AG04450 (cell line): ENCODE data around the gene SESN2. TPM values are rescaled to one million over a fixed set of nuclear protein-coding genes. Genes with fewer than 3 reads are reported as not detected.

Experiments
- CTCF ChIA-PET: fragments of 300-600, 350-600 bp; formaldehyde crosslinking; extraction: SDS; loops from one replicate; lab custom pipeline; 2022; ENCODE audit warnings: antibody characterized with exemption, inconsistent platforms; lab: Charles Lee
- POLR2A ChIA-PET: fragments of 350-600 bp; formaldehyde crosslinking; extraction: SDS; loops from one replicate; lab custom pipeline; 2021; ENCODE audit warnings: antibody characterized with exemption, inconsistent platforms; lab: Yijun Ruan, JAX
- DNase-seq: peaks from one replicate; pipeline ENCODE4 v3.0.0-alpha.2; 2011; ENCODE audit warnings: low read depth, low spot score
- H3K27ac ChIP-seq: one replicate; pipeline ENCODE4 v1.5.1; 2012; ENCODE audit warnings: low read depth, low read length, control low read depth
- H3K27me3 ChIP-seq: one replicate; pipeline ENCODE4 v1.6.0; 2012; ENCODE audit warnings: low read length; ENCODE audit not compliant: control insufficient read depth, insufficient read depth
- H3K4me3 ChIP-seq: 2 replicates; pipeline ENCODE4 v1.5.1; 2011; ENCODE audit warnings: mild to moderate bottlenecking, low read depth, low read length, control low read depth
- H3K9me3 ChIP-seq: 2 replicates; pipeline ENCODE4 v1.5.1; 2012; ENCODE audit warnings: low read length; ENCODE audit not compliant: control insufficient read depth, insufficient read depth
- polyA plus RNA-seq: library from polyadenylated mRNA; depleted of rRNA; stranded (reverse); fragments of >200 nt; gene quantifications from 2 replicates; pipeline ENCODE4 v1.2.3, GENCODE V29; 2011
- TF ChIP-seq, protein P1 (sequence below): IDR thresholded peaks from 2 replicates; pipeline ENCODE4 v1.5.1; 2011; ENCODE audit warnings: low read depth, low read length, control low read depth, inconsistent platforms

The SESN2 gene
- polyA plus RNA-seq, 1 experiment: 27.5 TPM

DNA sequence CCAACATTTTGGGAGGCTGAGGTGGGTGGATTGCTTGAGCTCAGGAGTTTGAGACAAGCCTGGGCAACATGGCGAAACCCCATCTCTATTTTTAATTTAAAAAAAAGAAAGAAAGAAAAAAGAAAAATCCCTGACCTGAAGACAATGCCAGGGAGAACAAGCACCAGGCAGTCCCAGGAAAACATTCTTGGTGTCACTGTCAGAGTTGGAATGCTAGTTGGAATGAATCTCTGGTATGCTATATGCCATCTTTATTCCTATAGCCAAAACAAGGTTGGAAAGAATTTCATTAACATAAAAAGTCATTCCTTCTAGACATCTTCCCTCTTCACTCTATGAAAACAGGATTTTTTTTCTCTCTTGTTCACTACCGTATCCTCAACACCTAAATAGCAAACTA lies 29.3 kb upstream of the SESN2 start:
- no peaks in the 10 kb centered on the region for H3K27me3 ChIP-seq
- TF ChIP-seq, protein P1, sequence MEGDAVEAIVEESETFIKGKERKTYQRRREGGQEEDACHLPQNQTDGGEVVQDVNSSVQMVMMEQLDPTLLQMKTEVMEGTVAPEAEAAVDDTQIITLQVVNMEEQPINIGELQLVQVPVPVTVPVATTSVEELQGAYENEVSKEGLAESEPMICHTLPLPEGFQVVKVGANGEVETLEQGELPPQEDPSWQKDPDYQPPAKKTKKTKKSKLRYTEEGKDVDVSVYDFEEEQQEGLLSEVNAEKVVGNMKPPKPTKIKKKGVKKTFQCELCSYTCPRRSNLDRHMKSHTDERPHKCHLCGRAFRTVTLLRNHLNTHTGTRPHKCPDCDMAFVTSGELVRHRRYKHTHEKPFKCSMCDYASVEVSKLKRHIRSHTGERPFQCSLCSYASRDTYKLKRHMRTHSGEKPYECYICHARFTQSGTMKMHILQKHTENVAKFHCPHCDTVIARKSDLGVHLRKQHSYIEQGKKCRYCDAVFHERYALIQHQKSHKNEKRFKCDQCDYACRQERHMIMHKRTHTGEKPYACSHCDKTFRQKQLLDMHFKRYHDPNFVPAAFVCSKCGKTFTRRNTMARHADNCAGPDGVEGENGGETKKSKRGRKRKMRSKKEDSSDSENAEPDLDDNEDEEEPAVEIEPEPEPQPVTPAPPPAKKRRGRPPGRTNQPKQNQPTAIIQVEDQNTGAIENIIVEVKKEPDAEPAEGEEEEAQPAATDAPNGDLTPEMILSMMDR: no peak
- H3K27ac ChIP-seq: no peak overlapping the region
- H3K4me3 ChIP-seq: no peak overlapping the region
- H3K9me3 ChIP-seq: no peaks in the 10 kb centered on the region; the same call in 1 of the 2 replicates
- ChIA-PET CTCF (no interaction called here), POLR2A (no interaction called here)
- no peak for DNase-seq

DNA sequence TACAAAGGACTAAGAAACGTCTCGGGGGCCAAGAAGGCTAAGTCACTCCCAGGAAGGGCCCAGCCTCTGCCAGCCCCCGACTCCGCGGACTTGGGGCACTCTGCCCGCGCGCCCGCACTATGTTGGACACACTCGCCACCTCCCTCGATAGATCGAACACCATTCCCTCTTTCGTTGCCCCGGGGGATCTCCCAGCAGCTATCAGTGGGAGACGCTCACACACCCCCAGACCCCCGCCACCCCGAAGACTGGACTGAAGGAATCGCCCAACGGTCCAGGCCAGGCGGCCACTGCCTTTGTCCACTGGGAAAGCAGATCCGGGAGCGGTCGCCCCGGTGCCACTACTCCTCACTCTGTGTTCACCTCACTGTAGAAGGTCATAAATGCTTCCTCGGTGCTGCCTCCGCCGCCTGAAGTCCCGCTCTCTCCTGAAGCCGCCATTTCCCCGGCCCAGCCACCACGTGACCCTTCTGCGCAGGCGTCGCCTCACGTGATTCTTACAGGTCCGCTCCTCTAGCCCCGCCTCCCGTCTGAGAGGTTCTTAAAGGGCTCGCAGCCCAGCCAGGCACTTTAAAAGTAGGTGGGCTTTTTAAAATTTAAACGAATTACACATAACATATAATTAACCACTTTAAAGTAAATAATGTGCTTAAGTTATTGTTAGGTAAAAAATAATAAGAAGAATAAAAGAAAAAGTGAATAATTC lies 26.6 kb upstream of the SESN2 start, which contains the start of gene DNAJC8:
DNAJC8 (minus strand) TSS at position 472 of the 706 bp plus-strand sequence; CDS start at position 441, 31 bp downstream.
- ChIA-PET CTCF (interaction anchor here (1.0 to 6.4 kb wide), 2 partner anchors 16 to 141 kb away, joined by 4 to 30 read pairs; no protein-coding TSS in a partner anchor), POLR2A (no interaction called here)
- TF ChIP-seq, protein P1: no peak

DNA sequence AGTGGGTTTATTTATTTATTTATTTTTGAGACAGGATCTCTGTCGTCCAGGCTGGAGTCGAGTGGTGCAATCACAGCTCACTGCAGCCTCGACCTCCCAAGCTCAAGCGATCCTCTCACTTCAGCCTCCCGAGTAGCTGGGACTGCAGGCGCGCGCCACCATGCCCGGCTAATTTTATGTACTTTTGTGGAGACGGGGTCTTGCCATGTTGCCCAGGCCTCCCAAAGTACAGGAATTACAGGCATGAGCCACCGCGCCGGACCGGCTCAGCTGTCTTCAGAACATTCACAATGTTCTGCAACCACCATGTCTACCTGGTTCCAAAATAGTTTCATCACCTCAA lies 26.1 kb upstream of the SESN2 start:
- no peak for DNase-seq
- ChIA-PET CTCF (interaction anchor here (6.4 kb wide), 1 partner anchor 15 kb away, joined by 30 read pairs; no protein-coding TSS in a partner anchor), POLR2A (no interaction called here)
- H3K27me3 ChIP-seq: no peaks in the 10 kb centered on the region
- H3K9me3 ChIP-seq: peaks cover 4% of the 10 kb centered on the region; the same call in 1 of the 2 replicates
- H3K4me3 ChIP-seq: no peak overlapping the region
- H3K27ac ChIP-seq: no peak overlapping the region
- TF ChIP-seq, protein P1: no peak

More for the DNA sequence above, 26.6 kb upstream of the SESN2 start, which contains the start of gene DNAJC8:
- Histone ChIP-seq H3K27me3 (no peaks in the 10 kb centered on the region), H3K4me3 (peak within 1 kb of the TSS; percentile 98), H3K9me3 (peaks cover 4% of the 10 kb centered on the region; the same call in 1 of the 2 replicates), H3K27ac (peak within 1 kb of the TSS; percentile 39)
- DNase-seq: peak; percentile 78

DNA sequence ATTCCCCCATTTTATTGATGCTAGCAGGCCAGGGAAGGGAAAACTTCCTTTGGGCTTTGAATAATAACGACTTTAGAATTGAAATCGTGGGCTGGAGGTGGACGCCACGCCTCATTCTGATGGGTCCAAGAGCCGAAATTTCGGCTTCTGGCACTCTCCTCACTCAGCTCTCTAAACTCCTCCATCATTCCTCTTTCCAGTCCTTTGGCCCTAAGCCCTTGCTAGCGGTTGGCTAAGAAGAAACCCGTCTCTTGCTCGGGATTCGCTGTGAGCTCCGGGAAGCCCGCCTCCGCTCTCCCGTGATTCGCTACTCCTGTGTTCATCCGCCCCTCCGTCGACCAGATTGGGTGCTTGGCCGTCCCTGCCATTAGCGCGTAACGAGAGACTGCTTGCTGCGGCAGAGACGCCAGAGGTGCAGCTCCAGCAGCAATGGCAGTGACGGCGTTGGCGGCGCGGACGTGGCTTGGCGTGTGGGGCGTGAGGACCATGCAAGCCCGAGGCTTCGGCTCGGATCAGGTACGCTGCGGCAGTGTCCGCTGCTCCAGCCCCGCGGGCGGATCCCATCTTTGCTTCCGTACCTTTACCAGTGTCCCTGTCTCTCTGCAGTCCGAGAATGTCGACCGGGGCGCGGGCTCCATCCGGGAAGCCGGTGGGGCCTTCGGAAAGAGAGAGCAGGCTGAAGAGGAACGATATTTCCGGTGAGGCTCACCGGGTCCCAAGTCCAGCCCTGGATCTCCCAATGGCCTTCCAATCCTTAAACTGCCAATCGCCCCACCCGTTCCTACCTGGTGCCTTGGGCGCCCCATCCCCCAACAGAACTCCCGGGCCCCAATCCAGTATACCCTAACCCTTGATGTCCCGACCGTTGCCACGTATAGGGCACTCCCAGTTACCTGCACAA lies 23.3 kb upstream of the SESN2 start, which contains the start of gene ATP5IF1:
ATP5IF1 (plus strand) TSS at position 370 of the 901 bp plus-strand sequence; CDS start at position 430, 60 bp downstream.
- CTCF ChIA-PET: interaction anchor here (6.4 kb wide), 1 partner anchor 12 kb away, joined by 30 read pairs; no protein-coding TSS in a partner anchor
- POLR2A ChIA-PET: interaction anchor here (0.6 to 2.2 kb wide), 13 partner anchors 10 to 346 kb away, joined by 3 to 14 read pairs (median 4); partner anchors contain the start of genes EYA3 and SESN2
- Histone ChIP-seq H3K27ac (peak within 1 kb of the TSS; percentile 65), H3K9me3 (peaks cover 4% of the 10 kb centered on the region; the same call in 1 of the 2 replicates), H3K4me3 (peak within 1 kb of the TSS; percentile 100), H3K27me3 (no peaks in the 10 kb centered on the region)
- peak; percentile 96 for DNase-seq
- TF ChIP-seq, protein P1: no peak
